Esophagus squamous epithelium (tissue), 4 donors: ENCODE results near the gene TMEM91.

ENCODE experiments used
- CTCF ChIP-seq, 6 experiments: fragments of 450-650 bp in 4 of 6; fragments of 200-600 bp in 2 of 6; sonication (generic) in 2 of 6; IDR thresholded peaks; one replicate each; pipeline ENCODE4 v1.5.1; 2016 to 2019; ENCODE audit warnings: antibody characterized with exemption in 6 of 6, mild to moderate bottlenecking in 4 of 6, moderate library complexity in 4 of 6
- POLR2A ChIP-seq, 4 donors: fragments of 450-650 bp; IDR thresholded peaks; one replicate each; pipeline ENCODE4 v1.6.1; 2017; ENCODE audit warnings: antibody characterized with exemption in 4 of 4, mild to moderate bottlenecking in 4 of 4, moderate library complexity in 3 of 4

DNA sequence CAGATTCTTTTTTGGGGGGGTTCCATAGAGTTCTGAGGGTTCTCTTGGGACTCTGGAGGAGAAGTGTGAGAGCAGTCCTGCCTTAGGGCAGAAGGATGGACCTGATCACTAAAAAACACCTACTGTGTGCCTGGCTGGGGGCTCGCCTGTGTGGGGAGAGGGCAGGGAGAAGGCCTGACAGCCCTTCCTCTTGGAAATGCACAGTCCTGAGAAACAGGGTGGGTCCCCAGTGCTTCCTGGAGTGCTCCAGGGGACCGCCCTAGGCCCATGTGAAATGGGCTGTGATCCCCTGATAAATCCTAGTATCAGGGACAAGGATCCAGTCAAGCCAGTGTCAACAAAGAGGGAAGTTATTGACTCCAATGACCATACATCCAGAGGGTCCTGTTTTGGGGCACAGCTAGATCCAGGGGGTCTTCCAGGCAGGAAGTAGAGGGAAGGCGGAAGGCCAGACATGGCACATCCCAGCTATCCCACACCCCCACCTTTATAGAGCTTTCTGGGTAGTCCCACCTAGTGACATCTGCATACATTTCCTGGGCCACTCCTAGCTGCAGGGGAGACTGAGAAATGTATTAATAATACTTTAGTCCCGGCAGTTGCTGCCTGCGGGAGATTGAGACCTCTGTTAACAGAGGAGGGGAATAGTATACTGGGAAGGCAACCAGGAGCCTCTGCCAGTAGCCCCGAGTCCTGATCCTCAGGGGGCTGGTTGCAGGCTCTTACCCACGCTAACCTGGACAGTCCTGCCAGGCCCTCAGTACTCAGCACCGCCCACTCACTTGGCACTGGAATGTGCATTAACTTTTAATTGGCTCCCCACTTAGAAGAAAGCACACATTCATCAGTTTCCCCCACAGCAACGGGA is 35.0 kb downstream of the TMEM91 start:
- TF ChIP-seq CTCF (IDR thresholded peaks at IDR 0.05) (no peak), POLR2A (IDR thresholded peaks at IDR 0.05) (no peak)
